ENCODE data around the gene MSANTD2. TPM values are rescaled to one million over a fixed set of nuclear protein-coding genes. Genes with fewer than 3 reads are reported as not detected.

MSANTD2 gene
- total and polyA plus RNA-seq, 2 of the 4 experiments (the other 2 are of a cell fraction) = 5.0 to 6.0 TPM

DNA sequence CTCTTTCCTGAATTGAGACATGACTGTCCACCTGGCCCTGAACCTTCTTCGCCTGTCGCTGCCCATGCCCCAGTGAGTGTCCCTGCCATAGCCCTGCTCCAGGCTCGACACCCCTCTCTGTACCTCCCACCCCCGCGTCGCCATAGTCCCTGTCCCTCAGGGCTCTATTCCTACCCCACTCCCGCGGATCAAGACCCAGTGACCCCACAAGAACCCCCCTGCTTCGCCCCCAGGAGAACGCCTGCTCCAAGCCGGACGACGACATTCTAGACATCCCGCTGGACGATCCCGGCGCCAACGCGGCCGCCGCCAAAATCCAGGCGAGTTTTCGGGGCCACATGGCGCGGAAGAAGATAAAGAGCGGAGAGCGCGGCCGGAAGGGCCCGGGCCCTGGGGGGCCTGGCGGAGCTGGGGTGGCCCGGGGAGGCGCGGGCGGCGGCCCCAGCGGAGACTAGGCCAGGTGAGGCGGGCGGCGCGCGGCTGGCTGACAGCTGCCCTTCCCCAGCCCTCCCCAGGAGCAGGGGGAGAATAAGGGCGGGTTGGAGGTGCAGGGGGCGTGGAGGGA, 54.9 kb downstream of the MSANTD2 start:
- Histone ChIP-seq H3K27me3 (ENCODE audit: control insufficient read depth, insufficient read depth, low read length) (no peaks in the 10 kb centered on the region; the same call in 1 of the 2 replicates), H2AFZ (replicated peaks; ENCODE audit: low read length, poor library complexity) (peak overlapping the region; percentile 4), H3K14ac (replicated peaks; ENCODE audit: low read depth, low read length) (no peak overlapping the region), H3K9me1 (ENCODE audit: insufficient read depth, low read length) (peaks cover 14% of the 10 kb centered on the region), H3K23ac (ENCODE audit: low read depth, low read length) (no peak overlapping the region), H2BK15ac (ENCODE audit: low read depth, low read length) (no peak overlapping the region), H3K4ac (ENCODE audit: low read depth, low read length) (no peak overlapping the region), H3K79me1 (ENCODE audit: low read depth in 1 of 2, low read length in 2 of 2) (peaks cover 0 to 7% of the 10 kb centered on the region in 2 experiments; a peak in 2 of 4 replicates), H3K36me3 (ENCODE audit: control insufficient read depth, insufficient read depth, low read length) (no peaks in the 10 kb centered on the region), H2BK20ac (ENCODE audit: low read depth, low read length) (no peak overlapping the region), H4K20me1 (ENCODE audit: insufficient read depth, low read length) (no peaks in the 10 kb centered on the region), H3K4me2 (ENCODE audit: low read depth, low read length) (no peak overlapping the region; the same call in 1 of the 2 replicates), H4K91ac (ENCODE audit: insufficient read depth, low read depth, low read length) (no peak overlapping the region), H3K9ac (ENCODE audit: low read depth, low read length) (no peak overlapping the region), H3K27ac (ENCODE audit: insufficient read depth, low read length) (no peak overlapping the region), H2AK9ac (replicated peaks; ENCODE audit: low read depth, low read length, poor library complexity) (no peak overlapping the region), H4K8ac (ENCODE audit: low read depth in 2 of 2, low read length in 2 of 2) (no peak overlapping the region), H3K18ac (ENCODE audit: low read depth, low read length) (no peak overlapping the region), H2BK5ac (ENCODE audit: low read depth, low read length, poor library complexity, severe bottlenecking) (no peak overlapping the region), H3K9me3 (ENCODE audit: control insufficient read depth, insufficient read depth, low read length) (no peaks in the 10 kb centered on the region), H2BK120ac (ENCODE audit: low read depth, low read length) (no peak overlapping the region), H2AK5ac (ENCODE audit: low read depth, low read length) (no peak overlapping the region), H3K4me1 (ENCODE audit: control insufficient read depth, insufficient read depth, low read length) (peaks cover 10% of the 10 kb centered on the region), H4K5ac (ENCODE audit: low read depth, low read length) (no peak overlapping the region), H3K4me3 (ENCODE audit: insufficient read depth, low read depth, low read length) (no peak overlapping the region), H3K56ac (ENCODE audit: extremely low read depth, insufficient read depth, low read length) (no peak overlapping the region)
- in situ Hi-C loops (cut with MboI; ENCODE audit: low sequenced_read_pairs) = no loop called here
- ATAC-seq (ENCODE audit: low read depth) (no peak), DNase-seq (no peak)
- ChIA-PET CTCF (no interaction called here), POLR2A (ENCODE audit: unreplicated experiment) (no interaction called here)
- no TSS peak for BruUV-seq (replicated peaks)
- TF ChIP-seq CEBPB (IDR thresholded peaks at IDR 0.05; ENCODE audit: low read depth, low read length) = no peak
- TF ChIP-seq, protein P1, sequence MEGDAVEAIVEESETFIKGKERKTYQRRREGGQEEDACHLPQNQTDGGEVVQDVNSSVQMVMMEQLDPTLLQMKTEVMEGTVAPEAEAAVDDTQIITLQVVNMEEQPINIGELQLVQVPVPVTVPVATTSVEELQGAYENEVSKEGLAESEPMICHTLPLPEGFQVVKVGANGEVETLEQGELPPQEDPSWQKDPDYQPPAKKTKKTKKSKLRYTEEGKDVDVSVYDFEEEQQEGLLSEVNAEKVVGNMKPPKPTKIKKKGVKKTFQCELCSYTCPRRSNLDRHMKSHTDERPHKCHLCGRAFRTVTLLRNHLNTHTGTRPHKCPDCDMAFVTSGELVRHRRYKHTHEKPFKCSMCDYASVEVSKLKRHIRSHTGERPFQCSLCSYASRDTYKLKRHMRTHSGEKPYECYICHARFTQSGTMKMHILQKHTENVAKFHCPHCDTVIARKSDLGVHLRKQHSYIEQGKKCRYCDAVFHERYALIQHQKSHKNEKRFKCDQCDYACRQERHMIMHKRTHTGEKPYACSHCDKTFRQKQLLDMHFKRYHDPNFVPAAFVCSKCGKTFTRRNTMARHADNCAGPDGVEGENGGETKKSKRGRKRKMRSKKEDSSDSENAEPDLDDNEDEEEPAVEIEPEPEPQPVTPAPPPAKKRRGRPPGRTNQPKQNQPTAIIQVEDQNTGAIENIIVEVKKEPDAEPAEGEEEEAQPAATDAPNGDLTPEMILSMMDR (conservative IDR thresholded peaks at IDR 0.05; ENCODE audit: low read depth, low read length) = no peak
- no peak for TF ChIP-seq RCOR1 (IDR thresholded peaks at IDR 0.05; ENCODE audit: insufficient replicate concordance, low read length)
- TF ChIP-seq FOS (IDR thresholded peaks at IDR 0.05; ENCODE audit: low read depth, low read length) = no peak
- no peak for TF ChIP-seq BHLHE40 (IDR thresholded peaks at IDR 0.05; ENCODE audit: low read depth, low read length)
- TF ChIP-seq MXI1 (IDR thresholded peaks at IDR 0.05; ENCODE audit: borderline replicate concordance, low read depth, low read length) = no peak
- TF ChIP-seq, protein P2, sequence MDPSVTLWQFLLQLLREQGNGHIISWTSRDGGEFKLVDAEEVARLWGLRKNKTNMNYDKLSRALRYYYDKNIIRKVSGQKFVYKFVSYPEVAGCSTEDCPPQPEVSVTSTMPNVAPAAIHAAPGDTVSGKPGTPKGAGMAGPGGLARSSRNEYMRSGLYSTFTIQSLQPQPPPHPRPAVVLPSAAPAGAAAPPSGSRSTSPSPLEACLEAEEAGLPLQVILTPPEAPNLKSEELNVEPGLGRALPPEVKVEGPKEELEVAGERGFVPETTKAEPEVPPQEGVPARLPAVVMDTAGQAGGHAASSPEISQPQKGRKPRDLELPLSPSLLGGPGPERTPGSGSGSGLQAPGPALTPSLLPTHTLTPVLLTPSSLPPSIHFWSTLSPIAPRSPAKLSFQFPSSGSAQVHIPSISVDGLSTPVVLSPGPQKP (IDR thresholded peaks at IDR 0.05; ENCODE audit: borderline replicate concordance, low read depth, low read length) = no peak
- no peak for TF ChIP-seq POLR2A (IDR thresholded peaks at IDR 0.05; ENCODE audit: low read depth, low read length)
- TF ChIP-seq RAD21 (IDR thresholded peaks at IDR 0.05; ENCODE audit: low read length) = no peak
- intact Hi-C loops (cut with micrococcal nuclease) = loop anchor here (10.0 kb wide), 1 partner anchor 71 kb away; the partner anchor contains the start of genes SIAE and SPA17
- dilution Hi-C loops (cut with HindIII; ENCODE audit: low sequenced_read_pairs, unreplicated experiment) = no loop called here
- WGBS, 2 experiments (ENCODE audit: extremely low coverage in 2 of 2, insufficient read length in 1 of 2) = 33% methylated on average over 15 of the region's 44 CpGs; no CpG with 5 or more reads in 1 of the 2 experiments
